CD14-positive monocyte (primary cell): Measurements from ENCODE around the gene LTBP1. TPM values are rescaled to one million over a fixed set of nuclear protein-coding genes. Genes with fewer than 3 reads are reported as not detected.
A peak's percentile ranks its signal among the peaks of the same experiment; 100 is the strongest.

Source experiments
- DNase-seq, 3 donors: peaks; one replicate each; pipeline ENCODE4 v3.0.0-alpha.2; 2011 to 2022
- H2AFZ ChIP-seq: 2 replicates; pipeline ENCODE4 v1.6.0; 2012; ENCODE audit warnings: mild to moderate bottlenecking, low read depth, low read length, inconsistent platforms; ENCODE audit not compliant: insufficient read depth, poor library complexity, severe bottlenecking
- H3K27ac ChIP-seq, 2 donors: 1 replicate in 1 of 2; 2 replicates in 1 of 2; pipeline ENCODE4 v1.5.1; 2012 to 2013; ENCODE audit warnings: low read length in 2 of 2, control low read depth in 1 of 2, inconsistent platforms in 1 of 2, low read depth in 1 of 2, mild to moderate bottlenecking in 1 of 2
- H3K27me3 ChIP-seq, 2 donors: one replicate each; pipeline versions ENCODE4 v1.6.0 to v1.6.1; 2011 to 2013; ENCODE audit warnings: low read length in 2 of 2; ENCODE audit not compliant: control insufficient read depth in 2 of 2, insufficient read depth in 2 of 2
- H3K36me3 ChIP-seq, 2 donors: replicated peaks in 1 of 2; 1 replicate in 1 of 2; 2 replicates in 1 of 2; pipeline versions ENCODE4 v1.5.1 to v1.6.1; 2012 to 2013; ENCODE audit warnings: low read length in 2 of 2, control low read depth in 1 of 2, inconsistent platforms in 1 of 2, mild to moderate bottlenecking in 1 of 2; ENCODE audit not compliant: insufficient read depth in 2 of 2, control insufficient read depth in 1 of 2
- H3K4me1 ChIP-seq, 2 donors: 1 replicate in 1 of 2; 2 replicates in 1 of 2; pipeline versions ENCODE4 v1.5.1 to v1.6.1; 2012 to 2013; ENCODE audit warnings: low read length in 2 of 2, control low read depth in 1 of 2, inconsistent platforms in 1 of 2, mild to moderate bottlenecking in 1 of 2, moderate library complexity in 1 of 2; ENCODE audit not compliant: insufficient read depth in 2 of 2, control insufficient read depth in 1 of 2
- H3K4me2 ChIP-seq: replicated peaks from 2 replicates; pipeline ENCODE3; 2012; ENCODE audit warnings: low read length, moderate library complexity, mild to moderate bottlenecking; ENCODE audit not compliant: poor library complexity, severe bottlenecking; ENCODE audit errors: extremely low read depth
- H3K4me3 ChIP-seq, 3 experiments: fragments of 200-600 bp in 1 of 3; sonication (generic) in 1 of 3; replicated peaks in 1 of 3; 1 replicate in 2 of 3; 2 replicates in 1 of 3; pipeline ENCODE4 v1.5.1; 2011 to 2013; ENCODE audit warnings: low read length in 3 of 3, mild to moderate bottlenecking in 3 of 3, control low read depth in 2 of 3, low read depth in 2 of 3, inconsistent platforms in 1 of 3, moderate library complexity in 1 of 3
- H3K79me2 ChIP-seq: 2 replicates; pipeline ENCODE4 v1.6.0; 2012; ENCODE audit warnings: mild to moderate bottlenecking, control low read depth, inconsistent platforms, low read length, moderate library complexity; ENCODE audit not compliant: insufficient read depth
- H3K9ac ChIP-seq: 2 replicates; pipeline ENCODE4 v1.6.0; 2017; ENCODE audit warnings: low read length, mild to moderate bottlenecking; ENCODE audit not compliant: insufficient read depth, poor library complexity, severe bottlenecking
- H3K9me3 ChIP-seq, 2 donors: replicated peaks in 1 of 2; 1 replicate in 1 of 2; 2 replicates in 1 of 2; pipeline versions ENCODE4 v1.5.1 to v1.6.1; 2012 to 2013; ENCODE audit warnings: low read length in 2 of 2, control low read depth in 1 of 2; ENCODE audit not compliant: control insufficient read depth in 1 of 2, insufficient read depth in 1 of 2
- H4K20me1 ChIP-seq: 2 replicates; pipeline ENCODE4 v1.6.0; 2012; ENCODE audit warnings: mild to moderate bottlenecking, low read length, control low read depth, moderate library complexity; ENCODE audit not compliant: insufficient read depth
- H3K27ac Mint-ChIP-seq, 7 donors: one replicate each; pipeline ENCODE4 v1.8.0; 2020; ENCODE audit warnings: mild to moderate bottlenecking in 7 of 7, mixed read lengths in 7 of 7, moderate library complexity in 6 of 7, inconsistent platforms in 2 of 7
- H3K27me3 Mint-ChIP-seq, 3 donors: one replicate each; pipeline ENCODE4 v1.8.0; 2021 to 2022; ENCODE audit warnings: low read depth in 3 of 3, mild to moderate bottlenecking in 3 of 3, mixed read lengths in 3 of 3, moderate library complexity in 3 of 3, inconsistent platforms in 1 of 3
- H3K36me3 Mint-ChIP-seq, 2 donors: one replicate each; pipeline ENCODE4 v1.8.0; 2020; ENCODE audit warnings: mixed read lengths in 2 of 2, inconsistent platforms in 1 of 2, mild to moderate bottlenecking in 1 of 2
- H3K4me1 Mint-ChIP-seq: one replicate; pipeline ENCODE4 v1.8.0; 2020; ENCODE audit warnings: mild to moderate bottlenecking, mixed read lengths
- H3K4me3 Mint-ChIP-seq, 2 donors: one replicate each; pipeline ENCODE4 v1.8.0; 2020; ENCODE audit warnings: mild to moderate bottlenecking in 2 of 2, mixed read lengths in 2 of 2, moderate library complexity in 1 of 2
- H3K9me3 Mint-ChIP-seq, 7 donors: one replicate each; pipeline ENCODE4 v1.8.0; 2020 to 2022; ENCODE audit warnings: mixed read lengths in 7 of 7, mild to moderate bottlenecking in 6 of 7, moderate library complexity in 6 of 7, inconsistent platforms in 2 of 7
- WGBS: methylation state at CpG from one replicate; pipeline ENCODE4 v1.1.5; 2013; ENCODE audit warnings: missing lambda C conversion rate; ENCODE audit not compliant: insufficient coverage; 5-methylcytosine and 5-hydroxymethylcytosine counted together
- intact Hi-C, 2 donors: fragments of 100-400 bp; cut with micrococcal nuclease; formaldehyde crosslinking; loops; one replicate each; pipeline versions ENCODE4 v1.15.0 to v1.15.1; 2023
- polyA minus RNA-seq: library from RNA; depleted of rRNA, polyadenylated mRNA; stranded (reverse); fragments of >200 nt; gene quantifications from 2 replicates; pipeline ENCODE4 v1.2.3, GENCODE V29; 2012
- polyA plus RNA-seq, 3 donors: library from polyadenylated mRNA; depleted of rRNA in 1 of 3; unstranded in 2 of 3; stranded (reverse) in 1 of 3; fragments of 300-500 nt in 2 of 3; fragments of >200 nt in 1 of 3; fragmentation: Illumina TruSeq in 2 of 3; gene quantifications; 1 replicate in 2 of 3; 2 replicates in 1 of 3; pipeline ENCODE4 v1.2.3, GENCODE V29; 2012 to 2021
- total RNA-seq, 12 experiments: library from RNA in 1 of 12; stranded (reverse) in 1 of 12; fragments of 120-200 nt in 1 of 12; gene quantifications; one replicate each; pipeline ENCODE4 v1.2.4 and lab custom pipeline; 2013 to 2026; ENCODE audit warnings: mixed read lengths in 6 of 12, inconsistent platforms in 1 of 12
- TF ChIP-seq, protein P1 (sequence below): fragments of 200-600 bp; IDR thresholded peaks from one replicate; pipeline ENCODE4 v1.8.0; 2022; ENCODE audit warnings: antibody characterized with exemption, mild to moderate bottlenecking

The LTBP1 gene, protein sequence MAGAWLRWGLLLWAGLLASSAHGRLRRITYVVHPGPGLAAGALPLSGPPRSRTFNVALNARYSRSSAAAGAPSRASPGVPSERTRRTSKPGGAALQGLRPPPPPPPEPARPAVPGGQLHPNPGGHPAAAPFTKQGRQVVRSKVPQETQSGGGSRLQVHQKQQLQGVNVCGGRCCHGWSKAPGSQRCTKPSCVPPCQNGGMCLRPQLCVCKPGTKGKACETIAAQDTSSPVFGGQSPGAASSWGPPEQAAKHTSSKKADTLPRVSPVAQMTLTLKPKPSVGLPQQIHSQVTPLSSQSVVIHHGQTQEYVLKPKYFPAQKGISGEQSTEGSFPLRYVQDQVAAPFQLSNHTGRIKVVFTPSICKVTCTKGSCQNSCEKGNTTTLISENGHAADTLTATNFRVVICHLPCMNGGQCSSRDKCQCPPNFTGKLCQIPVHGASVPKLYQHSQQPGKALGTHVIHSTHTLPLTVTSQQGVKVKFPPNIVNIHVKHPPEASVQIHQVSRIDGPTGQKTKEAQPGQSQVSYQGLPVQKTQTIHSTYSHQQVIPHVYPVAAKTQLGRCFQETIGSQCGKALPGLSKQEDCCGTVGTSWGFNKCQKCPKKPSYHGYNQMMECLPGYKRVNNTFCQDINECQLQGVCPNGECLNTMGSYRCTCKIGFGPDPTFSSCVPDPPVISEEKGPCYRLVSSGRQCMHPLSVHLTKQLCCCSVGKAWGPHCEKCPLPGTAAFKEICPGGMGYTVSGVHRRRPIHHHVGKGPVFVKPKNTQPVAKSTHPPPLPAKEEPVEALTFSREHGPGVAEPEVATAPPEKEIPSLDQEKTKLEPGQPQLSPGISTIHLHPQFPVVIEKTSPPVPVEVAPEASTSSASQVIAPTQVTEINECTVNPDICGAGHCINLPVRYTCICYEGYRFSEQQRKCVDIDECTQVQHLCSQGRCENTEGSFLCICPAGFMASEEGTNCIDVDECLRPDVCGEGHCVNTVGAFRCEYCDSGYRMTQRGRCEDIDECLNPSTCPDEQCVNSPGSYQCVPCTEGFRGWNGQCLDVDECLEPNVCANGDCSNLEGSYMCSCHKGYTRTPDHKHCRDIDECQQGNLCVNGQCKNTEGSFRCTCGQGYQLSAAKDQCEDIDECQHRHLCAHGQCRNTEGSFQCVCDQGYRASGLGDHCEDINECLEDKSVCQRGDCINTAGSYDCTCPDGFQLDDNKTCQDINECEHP (N-terminal part only)
- 0.94 TPM for total RNA-seq (2013)
- polyA plus RNA-seq (under 1 TPM in 2 of 3 donors, not detected in 1; 0.18 to 0.24 TPM), polyA minus RNA-seq (under 0.01 and 0.72 TPM in 2 replicates), total RNA-seq (lab: John Stamatoyannopoulos, UW) (0.12 to 3.9 (median 0.36) reads per million in 11 experiments)

DNA sequence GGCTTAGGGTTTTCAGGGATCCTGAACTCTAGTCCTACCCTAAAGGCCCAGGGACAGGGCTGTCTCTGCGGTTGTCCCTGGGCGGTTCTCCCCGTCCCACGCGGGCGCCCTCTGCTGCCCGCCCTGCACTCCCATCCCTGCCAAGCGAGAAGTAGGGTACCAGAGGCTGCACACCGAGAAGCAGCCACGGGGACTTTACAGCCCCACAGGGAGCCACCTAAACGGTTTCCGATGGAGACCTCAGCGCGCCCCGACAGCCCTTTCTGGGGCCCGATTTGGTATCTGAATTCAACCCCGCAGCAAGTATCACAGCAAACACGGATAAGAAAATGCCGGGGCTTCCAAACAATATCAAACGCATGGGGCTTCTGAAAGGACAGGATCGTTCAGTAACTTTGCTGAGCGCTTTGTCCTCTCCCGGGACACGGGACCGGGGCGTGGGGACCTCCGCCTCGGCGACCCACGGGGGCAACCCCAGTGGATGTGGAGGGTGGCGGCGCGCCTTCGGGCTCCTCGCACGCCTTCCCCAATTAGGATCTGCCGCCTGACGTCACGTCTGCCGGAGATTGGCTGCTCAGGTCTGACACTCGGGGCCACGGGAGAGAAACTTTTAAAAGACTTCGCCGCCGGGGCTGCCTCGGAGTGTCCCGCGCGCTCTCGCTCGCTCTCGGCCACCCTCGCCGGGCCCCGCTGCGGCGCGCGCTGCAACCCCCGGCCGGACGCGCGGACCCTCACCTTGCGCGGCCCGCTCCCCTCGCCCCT lies at the start of gene LTBP1:
Gene LTBP1, plus strand, starts transcription at position 640 of the 762 bp plus-strand sequence. CDS start 372 bp downstream, outside the sequence.
- H3K27ac ChIP-seq = no peak within 1 kb of the TSS

More for the DNA sequence above, at the start of gene LTBP1:
- Mint-ChIP-seq H3K36me3 (peaks cover 5% of the 10 kb centered on the region in 2 donors), H3K4me1 (peaks cover 18% of the 10 kb centered on the region), H3K4me3 (peak within 1 kb of the TSS; percentile 79 to 92), H3K27me3 (peaks cover 48 to 75% (median 63%) of the 10 kb centered on the region in 3 donors), H3K27ac (no peak within 1 kb of the TSS), H3K9me3 (peaks cover 0 to 21% (median 5%) of the 10 kb centered on the region in 7 donors)
- Histone ChIP-seq H3K4me3 (peak within 1 kb of the TSS; percentile 25 to 80 (median 48)), H3K9me3 (peaks cover 7 to 12% of the 10 kb centered on the region in 2 donors), H3K36me3 (no peaks in the 10 kb centered on the region), H4K20me1 (no peaks in the 10 kb centered on the region), H3K9ac (no peak within 1 kb of the TSS), H3K4me1 (peaks cover 6 to 27% of the 10 kb centered on the region in 2 donors), H3K79me2 (no peaks in the 10 kb centered on the region), H3K27me3 (peaks cover 39 to 57% of the 10 kb centered on the region in 2 donors), H3K4me2 (peak within 1 kb of the TSS; percentile 91), H2AFZ (peak within 1 kb of the TSS; percentile 78)
- 0% methylated on average over 68 of the region's 68 CpGs for WGBS
- TF ChIP-seq, protein P1, sequence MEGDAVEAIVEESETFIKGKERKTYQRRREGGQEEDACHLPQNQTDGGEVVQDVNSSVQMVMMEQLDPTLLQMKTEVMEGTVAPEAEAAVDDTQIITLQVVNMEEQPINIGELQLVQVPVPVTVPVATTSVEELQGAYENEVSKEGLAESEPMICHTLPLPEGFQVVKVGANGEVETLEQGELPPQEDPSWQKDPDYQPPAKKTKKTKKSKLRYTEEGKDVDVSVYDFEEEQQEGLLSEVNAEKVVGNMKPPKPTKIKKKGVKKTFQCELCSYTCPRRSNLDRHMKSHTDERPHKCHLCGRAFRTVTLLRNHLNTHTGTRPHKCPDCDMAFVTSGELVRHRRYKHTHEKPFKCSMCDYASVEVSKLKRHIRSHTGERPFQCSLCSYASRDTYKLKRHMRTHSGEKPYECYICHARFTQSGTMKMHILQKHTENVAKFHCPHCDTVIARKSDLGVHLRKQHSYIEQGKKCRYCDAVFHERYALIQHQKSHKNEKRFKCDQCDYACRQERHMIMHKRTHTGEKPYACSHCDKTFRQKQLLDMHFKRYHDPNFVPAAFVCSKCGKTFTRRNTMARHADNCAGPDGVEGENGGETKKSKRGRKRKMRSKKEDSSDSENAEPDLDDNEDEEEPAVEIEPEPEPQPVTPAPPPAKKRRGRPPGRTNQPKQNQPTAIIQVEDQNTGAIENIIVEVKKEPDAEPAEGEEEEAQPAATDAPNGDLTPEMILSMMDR = peak; percentile 69
- DNase-seq = peak; percentile 23 to 59 (median 35)
- intact Hi-C loops = loop anchor here in 1 of 2 donors (10.0 kb wide), 1 partner anchor 392 kb away; no protein-coding TSS in a partner anchor
